HCEC 1CT (cell line): ENCODE measurements around the gene DENND2A.

Experiments used
- DNase-seq: peaks from one replicate; pipeline ENCODE4 v3.0.0-alpha.2; 2017

Gene DENND2A

GRCh38 chr7:140617081-140617480 is 23.5 kb downstream of the DENND2A start:
- no peak for DNase-seq

GRCh38 chr7:140616328-140616727 is 24.3 kb downstream of the DENND2A start:
- DNase-seq: no peak

- DNase-seq: no peak
Measured at GRCh38 chr7:140611641-140612040, 29.0 kb downstream of the DENND2A start.

GRCh38 chr7:140610204-140611165 is 30.1 kb downstream of the DENND2A start:
- DNase-seq: no peak

- no peak for DNase-seq
Measured at GRCh38 chr7:140609646-140610045, 31.0 kb downstream of the DENND2A start.

GRCh38 chr7:140607441-140607989 is 33.1 kb downstream of the DENND2A start:
- no peak for DNase-seq

GRCh38 chr7:140605337-140605736 is 35.3 kb downstream of the DENND2A start:
- peak; percentile 82 for DNase-seq

GRCh38 chr7:140604760-140605159 is 35.9 kb downstream of the DENND2A start:
- peak; percentile 66 for DNase-seq

GRCh38 chr7:140604076-140604475 is 36.5 kb downstream of the DENND2A start:
- DNase-seq: no peak

GRCh38 chr7:140601566-140602174 is 38.9 kb downstream of the DENND2A start:
- DNase-seq: no peak

GRCh38 chr7:140600341-140600740 is 40.3 kb downstream of the DENND2A start:
- DNase-seq: no peak

GRCh38 chr7:140597428-140597949 is 43.1 kb downstream of the DENND2A start:
- no peak for DNase-seq

- no peak for DNase-seq
Measured at GRCh38 chr7:140596519-140597427, 43.8 kb downstream of the DENND2A start.

- no peak for DNase-seq
Measured at GRCh38 chr7:140595468-140596092, 45.0 kb downstream of the DENND2A start.

- DNase-seq: no peak
Measured at GRCh38 chr7:140594131-140594691, 46.4 kb downstream of the DENND2A start.

GRCh38 chr7:140593672-140593982 is 47.0 kb downstream of the DENND2A start:
- no peak for DNase-seq

GRCh38 chr7:140592964-140593671 is 47.5 kb downstream of the DENND2A start:
- no peak for DNase-seq

- DNase-seq: peak; percentile 5
Measured at GRCh38 chr7:140591180-140591902, 49.3 kb downstream of the DENND2A start.

- DNase-seq: no peak
Measured at GRCh38 chr7:140587243-140587642, 53.4 kb downstream of the DENND2A start.

GRCh38 chr7:140586516-140586915 is 54.1 kb downstream of the DENND2A start:
- DNase-seq: no peak
